MCF 10A (cell line): ENCODE data around the gene SLC17A7. TPM values are rescaled to one million over a fixed set of nuclear protein-coding genes. Genes with fewer than 3 reads are reported as not detected.

Source experiments
- BruUV-seq: library from RNA; stranded (reverse); fragments of 400-500 nt; replicated peaks from 2 replicates; lab custom pipeline; 2021; lab: Mats Ljungman, UMichigan
- CTCF ChIA-PET: fragments of 300-600 bp; sonication (Branson Sonifier 250); formaldehyde crosslinking; extraction: SDS; loops from one replicate; lab custom pipeline; 2021; ENCODE audit warnings: antibody characterized with exemption, inconsistent platforms; lab: Yijun Ruan, JAX
- POLR2A ChIA-PET: fragments of 300-600, 350-650 bp; sonication (Branson Sonifier 250); formaldehyde crosslinking; extraction: SDS; loops from one replicate; lab custom pipeline; 2020; ENCODE audit warnings: antibody characterized with exemption, inconsistent platforms; lab: Yijun Ruan, JAX
- DNase-seq: peaks from one replicate; pipeline ENCODE4 v3.0.0-alpha.2; 2018; ENCODE audit not compliant: unreplicated experiment
- H3K27ac Mint-ChIP-seq: one replicate; pipeline ENCODE4 v1.8.0; 2022; ENCODE audit warnings: mild to moderate bottlenecking, low read depth, mixed read lengths; ENCODE audit not compliant: unreplicated experiment
- H3K27me3 Mint-ChIP-seq: one replicate; pipeline ENCODE4 v1.8.0; 2022; ENCODE audit warnings: mixed read lengths; ENCODE audit not compliant: insufficient read depth, unreplicated experiment
- H3K36me3 Mint-ChIP-seq: one replicate; pipeline ENCODE4 v1.8.0; 2022; ENCODE audit warnings: mild to moderate bottlenecking, moderate library complexity, mixed read lengths; ENCODE audit not compliant: insufficient read depth, unreplicated experiment
- H3K4me1 Mint-ChIP-seq: one replicate; pipeline ENCODE4 v1.8.0; 2022; ENCODE audit warnings: mixed read lengths; ENCODE audit not compliant: insufficient read depth, unreplicated experiment
- H3K4me3 Mint-ChIP-seq: one replicate; pipeline ENCODE4 v1.8.0; 2022; ENCODE audit warnings: mild to moderate bottlenecking, moderate library complexity, mixed read lengths; ENCODE audit not compliant: unreplicated experiment
- H3K9me3 Mint-ChIP-seq: one replicate; pipeline ENCODE4 v1.8.0; 2022; ENCODE audit warnings: mixed read lengths; ENCODE audit not compliant: unreplicated experiment
- CTCF ChIP-seq: fragments of 200-600 bp; IDR thresholded peaks from one replicate; pipeline ENCODE4 v1.8.0; 2022; ENCODE audit warnings: antibody characterized with exemption, mild to moderate bottlenecking; ENCODE audit not compliant: unreplicated experiment
- intact Hi-C: fragments of 100-400 bp; cut with micrococcal nuclease; formaldehyde crosslinking; loops from 2 replicates; pipeline ENCODE4 v1.14.1; 2022
- total RNA-seq: library from RNA; stranded (reverse); gene quantifications from 2 replicates; pipeline ENCODE4 v1.2.3, GENCODE V29; 2022

SLC17A7 gene
- total RNA-seq, 1 experiment from 2014 or later = not detected

- BruUV-seq = no TSS peak
Measured at GRCh38 chr19:49441960-49442350, 628 bp upstream of the SLC17A7 start.

GRCh38 chr19:49440439-49441209 is 703 bp downstream of the SLC17A7 start:
- Mint-ChIP-seq H3K4me3 (peak overlapping the region; percentile 63), H3K4me1 (peaks cover 28% of the 10 kb centered on the region), H3K27ac (no peak overlapping the region), H3K36me3 (no peaks in the 10 kb centered on the region), H3K9me3 (no peaks in the 10 kb centered on the region), H3K27me3 (peaks cover 67% of the 10 kb centered on the region)
- ChIA-PET CTCF (interaction anchor here (0.8 to 1.9 kb wide), 2 partner anchors 16 to 49 kb away, joined by 3 to 6 read pairs; partner anchors contain the start of gene GFY), POLR2A (interaction anchor here (0.5 to 0.7 kb wide), 2 partner anchors 429 to 776 kb away, joined by 3 to 4 read pairs; no protein-coding TSS in a partner anchor)
- no TSS peak for BruUV-seq
- no peak for TF ChIP-seq CTCF
- DNase-seq = no peak
- intact Hi-C loops = no loop called here

More at GRCh38 chr19:49441960-49442350, 628 bp upstream of the SLC17A7 start:
- no peak overlapping the region for H3K27ac Mint-ChIP-seq
- H3K9me3 Mint-ChIP-seq = no peaks in the 10 kb centered on the region
- DNase-seq = no peak
- H3K4me3 Mint-ChIP-seq = peak overlapping the region; percentile 75
- H3K27me3 Mint-ChIP-seq = peaks cover 60% of the 10 kb centered on the region
- H3K36me3 Mint-ChIP-seq = peaks cover 5% of the 10 kb centered on the region
- POLR2A ChIA-PET = interaction anchor here (0.6 to 1.9 kb wide), 2 partner anchors 8 to 10 kb away, joined by 3 to 6 read pairs; partner anchors contain the start of gene PIH1D1
- H3K4me1 Mint-ChIP-seq = peaks cover 28% of the 10 kb centered on the region
- intact Hi-C loops = no loop called here
- TF ChIP-seq CTCF = no peak
- CTCF ChIA-PET = interaction anchor here (0.6 to 2.3 kb wide), 4 partner anchors 8 to 216 kb away, joined by 3 to 30 read pairs (median 6); no protein-coding TSS in a partner anchor

- DNase-seq = no peak
- Mint-ChIP-seq H3K4me3 (no peak overlapping the region), H3K27ac (no peak overlapping the region), H3K9me3 (no peaks in the 10 kb centered on the region), H3K27me3 (peaks cover 67% of the 10 kb centered on the region), H3K4me1 (peaks cover 28% of the 10 kb centered on the region), H3K36me3 (no peaks in the 10 kb centered on the region)
- no peak for TF ChIP-seq CTCF
- ChIA-PET CTCF (interaction anchor here (0.8 to 1.9 kb wide), 2 partner anchors 15 to 49 kb away, joined by 3 to 6 read pairs; partner anchors contain the start of gene GFY), POLR2A (interaction anchor here (0.5 to 0.7 kb wide), 2 partner anchors 429 to 775 kb away, joined by 3 to 4 read pairs; no protein-coding TSS in a partner anchor)
- intact Hi-C loops = no loop called here
- no TSS peak for BruUV-seq
Measured at GRCh38 chr19:49439836-49440235, 1.5 kb downstream of the SLC17A7 start.

- intact Hi-C loops = no loop called here
- POLR2A ChIA-PET = no interaction called here
Measured at GRCh38 chr19:49438261-49438660, 3.1 kb downstream of the SLC17A7 start.

More at GRCh38 chr19:49438261-49438660, 3.1 kb downstream of the SLC17A7 start:
- peaks cover 19% of the 10 kb centered on the region for H3K4me1 Mint-ChIP-seq
- no peak for TF ChIP-seq CTCF
- H3K27ac Mint-ChIP-seq = no peak overlapping the region
- no peak overlapping the region for H3K4me3 Mint-ChIP-seq
- CTCF ChIA-PET = no interaction called here
- H3K36me3 Mint-ChIP-seq = no peaks in the 10 kb centered on the region
- no TSS peak for BruUV-seq
- H3K9me3 Mint-ChIP-seq = no peaks in the 10 kb centered on the region
- DNase-seq = no peak
- H3K27me3 Mint-ChIP-seq = peaks cover 67% of the 10 kb centered on the region
